Bronchial epithelial cell (primary cell): ENCODE data around the gene NDRG4. TPM values are rescaled to one million over a fixed set of nuclear protein-coding genes. Genes with fewer than 3 reads are reported as not detected.

Source experiments
- total RNA-seq: library from RNA; depleted of rRNA; stranded (reverse); fragments of >200 nt; gene quantifications from 2 replicates; pipeline ENCODE4 v1.2.1, GENCODE V29; 2014

NDRG4 gene
- total RNA-seq, 1 donor from 2014 or later: 2.6 TPM

Other genes starting within 250 kb of the NDRG4 start
- not detected in 2 replicates for gene PRSS54, start 205.1 kb upstream of the NDRG4 start, total RNA-seq
- gene GINS3, start 107.7 kb upstream of the NDRG4 start, total RNA-seq: 1.1 and 1.8 TPM in 2 replicates
- gene SETD6, start 15.4 kb downstream of the NDRG4 start, total RNA-seq: 18.6 and 23.2 TPM in 2 replicates
- 113 and 184 TPM in 2 replicates for gene CNOT1, start 129.7 kb downstream of the NDRG4 start, total RNA-seq
- gene SLC38A7, start 184.6 kb downstream of the NDRG4 start, total RNA-seq: 23.4 and 27.9 TPM in 2 replicates
- 30.3 and 31.3 TPM in 2 replicates for gene GOT2, start 234.2 kb downstream of the NDRG4 start, total RNA-seq